Activated CD4-positive, alpha-beta T cell treated with anti-CD3 and anti-CD28 coated beads, Interleukin-2, amount 10 ng/mL, durations not matched to agents 7 days and 5 days (primary cell): Measurements from ENCODE around the gene APP. TPM values are rescaled to one million over a fixed set of nuclear protein-coding genes. Genes with fewer than 3 reads are reported as not detected.

ENCODE experiments used
- CTCF ChIA-PET: fragments of 350-600 bp; sonication (Branson Sonifier 250); formaldehyde crosslinking; loops from one replicate; lab custom pipeline; 2021; ENCODE audit warnings: antibody characterized with exemption; lab: Charles Lee
- POLR2A ChIA-PET: fragments of 350-600 bp; sonication (Branson Sonifier 250); formaldehyde crosslinking; loops from one replicate; lab custom pipeline; 2021; ENCODE audit warnings: antibody characterized with exemption; lab: Charles Lee
- DNase-seq: peaks from one replicate; pipeline ENCODE4 v3.0.0-alpha.2; 2020
- H3K27ac Mint-ChIP-seq: one replicate; pipeline ENCODE4 v1.8.0; 2021; ENCODE audit warnings: mild to moderate bottlenecking, moderate library complexity, mixed read lengths
- H3K27me3 Mint-ChIP-seq: one replicate; pipeline ENCODE4 v1.8.0; 2021; ENCODE audit warnings: mixed read lengths
- H3K36me3 Mint-ChIP-seq: one replicate; pipeline ENCODE4 v1.8.0; 2021; ENCODE audit warnings: low read depth, mixed read lengths
- H3K4me1 Mint-ChIP-seq: one replicate; pipeline ENCODE4 v1.8.0; 2021; ENCODE audit warnings: mixed read lengths
- H3K4me3 Mint-ChIP-seq: one replicate; pipeline ENCODE4 v1.8.0; 2021; ENCODE audit warnings: mild to moderate bottlenecking, moderate library complexity, mixed read lengths
- H3K9me3 Mint-ChIP-seq: one replicate; pipeline ENCODE4 v1.8.0; 2021; ENCODE audit warnings: mixed read lengths
- total RNA-seq, 2 experiments: library from RNA; stranded (reverse); gene quantifications; one replicate each; pipeline ENCODE4 v1.2.3, GENCODE V29; 2021

Gene APP
- total RNA-seq, 2 experiments from 2014 or later, result 31.0 to 31.4 TPM

- H3K27ac Mint-ChIP-seq, result no peak overlapping the region
- no peaks in the 10 kb centered on the region for H3K36me3 Mint-ChIP-seq
- no peaks in the 10 kb centered on the region for H3K9me3 Mint-ChIP-seq
- no peaks in the 10 kb centered on the region for H3K27me3 Mint-ChIP-seq
- ChIA-PET CTCF (interaction anchor here (0.7 kb wide), 1 partner anchor 16 kb away, joined by 3 read pairs; no protein-coding TSS in a partner anchor), POLR2A (interaction anchor here (0.6 kb wide), 1 partner anchor 725 kb away, joined by 3 read pairs; no protein-coding TSS in a partner anchor)
- no peak for DNase-seq
- no peak overlapping the region for H3K4me3 Mint-ChIP-seq
- peaks cover 20% of the 10 kb centered on the region for H3K4me1 Mint-ChIP-seq
Observed at GRCh38 chr21:26154753-26155152, 15.8 kb downstream of the APP start.

GRCh38 chr21:26153758-26154157, 16.8 kb downstream of the APP start:
- ChIA-PET POLR2A (no interaction called here), CTCF (no interaction called here)
- Mint-ChIP-seq H3K36me3 (peaks cover 1% of the 10 kb centered on the region), H3K9me3 (no peaks in the 10 kb centered on the region), H3K4me3 (no peak overlapping the region), H3K27ac (no peak overlapping the region), H3K4me1 (peaks cover 23% of the 10 kb centered on the region), H3K27me3 (no peaks in the 10 kb centered on the region)
- DNase-seq, result no peak

- H3K4me3 Mint-ChIP-seq, result no peak overlapping the region
- H3K9me3 Mint-ChIP-seq, result no peaks in the 10 kb centered on the region
- no peak overlapping the region for H3K27ac Mint-ChIP-seq
- no peaks in the 10 kb centered on the region for H3K27me3 Mint-ChIP-seq
- H3K36me3 Mint-ChIP-seq, result peaks cover 4% of the 10 kb centered on the region
- POLR2A ChIA-PET, result no interaction called here
- no peak for DNase-seq
- H3K4me1 Mint-ChIP-seq, result peaks cover 18% of the 10 kb centered on the region
- CTCF ChIA-PET, result interaction anchor here (0.7 to 1.7 kb wide), 2 partner anchors 10 to 22 kb away, joined by 3 read pairs; partner anchors contain the start of gene APP
Observed at GRCh38 chr21:26148840-26149354, 21.7 kb downstream of the APP start.

GRCh38 chr21:26148071-26148839, 22.3 kb downstream of the APP start:
- H3K27me3 Mint-ChIP-seq, result no peaks in the 10 kb centered on the region
- no peak overlapping the region for H3K27ac Mint-ChIP-seq
- H3K36me3 Mint-ChIP-seq, result peaks cover 4% of the 10 kb centered on the region
- H3K4me1 Mint-ChIP-seq, result peaks cover 17% of the 10 kb centered on the region
- H3K9me3 Mint-ChIP-seq, result no peaks in the 10 kb centered on the region
- no peak for DNase-seq
- H3K4me3 Mint-ChIP-seq, result no peak overlapping the region
- POLR2A ChIA-PET, result no interaction called here
- CTCF ChIA-PET, result interaction anchor here (0.7 to 1.7 kb wide), 3 partner anchors 9 to 244 kb away, joined by 3 to 4 read pairs (median 3); partner anchors contain the start of gene APP

GRCh38 chr21:26147535-26147934, 23.0 kb downstream of the APP start:
- no peaks in the 10 kb centered on the region for H3K27me3 Mint-ChIP-seq
- ChIA-PET POLR2A (no interaction called here), CTCF (interaction anchor here (0.8 kb wide), 1 partner anchor 243 kb away, joined by 4 read pairs; no protein-coding TSS in a partner anchor)
- DNase-seq, result no peak
- no peak overlapping the region for H3K27ac Mint-ChIP-seq
- H3K9me3 Mint-ChIP-seq, result no peaks in the 10 kb centered on the region
- H3K4me1 Mint-ChIP-seq, result peaks cover 17% of the 10 kb centered on the region
- H3K4me3 Mint-ChIP-seq, result no peak overlapping the region
- peaks cover 4% of the 10 kb centered on the region for H3K36me3 Mint-ChIP-seq

- CTCF ChIA-PET, result no interaction called here
- H3K27ac Mint-ChIP-seq, result no peak overlapping the region
- peaks cover 4% of the 10 kb centered on the region for H3K36me3 Mint-ChIP-seq
Observed at GRCh38 chr21:26146681-26147080, 23.9 kb downstream of the APP start.

GRCh38 chr21:26144031-26144430, 26.5 kb downstream of the APP start:
- Mint-ChIP-seq H3K36me3 (peaks cover 4% of the 10 kb centered on the region), H3K27ac (no peak overlapping the region), H3K4me1 (peaks cover 16% of the 10 kb centered on the region), H3K9me3 (peaks cover 3% of the 10 kb centered on the region), H3K27me3 (no peaks in the 10 kb centered on the region), H3K4me3 (no peak overlapping the region)
- no peak for DNase-seq
- ChIA-PET POLR2A (no interaction called here), CTCF (interaction anchor here (1.4 kb wide), 1 partner anchor 27 kb away, joined by 5 read pairs; the partner anchor contains the start of gene APP)

More at GRCh38 chr21:26146681-26147080, 23.9 kb downstream of the APP start:
- H3K9me3 Mint-ChIP-seq, result no peaks in the 10 kb centered on the region
- POLR2A ChIA-PET, result no interaction called here
- peaks cover 17% of the 10 kb centered on the region for H3K4me1 Mint-ChIP-seq
- H3K27me3 Mint-ChIP-seq, result no peaks in the 10 kb centered on the region
- H3K4me3 Mint-ChIP-seq, result no peak overlapping the region
- DNase-seq, result no peak

- ChIA-PET CTCF (no interaction called here), POLR2A (interaction anchor here (0.6 kb wide), 1 partner anchor 230 kb away, joined by 6 read pairs; no protein-coding TSS in a partner anchor)
- no peak overlapping the region for H3K27ac Mint-ChIP-seq
- H3K27me3 Mint-ChIP-seq, result no peaks in the 10 kb centered on the region
- H3K4me3 Mint-ChIP-seq, result no peak overlapping the region
- peaks cover 3% of the 10 kb centered on the region for H3K9me3 Mint-ChIP-seq
- DNase-seq, result no peak
- peaks cover 2% of the 10 kb centered on the region for H3K36me3 Mint-ChIP-seq
- H3K4me1 Mint-ChIP-seq, result peaks cover under 1% of the 10 kb centered on the region
Observed at GRCh38 chr21:26142363-26142762, 28.2 kb downstream of the APP start.

- peaks cover 2% of the 10 kb centered on the region for H3K36me3 Mint-ChIP-seq
- H3K4me3 Mint-ChIP-seq, result no peak overlapping the region
- H3K9me3 Mint-ChIP-seq, result peaks cover 3% of the 10 kb centered on the region
- POLR2A ChIA-PET, result interaction anchor here (0.7 kb wide), 1 partner anchor 28 kb away, joined by 4 read pairs; no protein-coding TSS in a partner anchor
- no peak for DNase-seq
- peaks cover 14% of the 10 kb centered on the region for H3K4me1 Mint-ChIP-seq
- H3K27me3 Mint-ChIP-seq, result no peaks in the 10 kb centered on the region
- CTCF ChIA-PET, result no interaction called here
- no peak overlapping the region for H3K27ac Mint-ChIP-seq
Observed at GRCh38 chr21:26140926-26141325, 29.6 kb downstream of the APP start.

- CTCF ChIA-PET, result no interaction called here
- Mint-ChIP-seq H3K4me3 (no peak overlapping the region), H3K4me1 (peaks cover 19% of the 10 kb centered on the region), H3K9me3 (peaks cover 3% of the 10 kb centered on the region), H3K36me3 (no peaks in the 10 kb centered on the region), H3K27ac (no peak overlapping the region), H3K27me3 (no peaks in the 10 kb centered on the region)
- POLR2A ChIA-PET, result interaction anchor here (0.7 kb wide), 1 partner anchor 29 kb away, joined by 4 read pairs; no protein-coding TSS in a partner anchor
- DNase-seq, result no peak
Observed at GRCh38 chr21:26140164-26140579, 30.4 kb downstream of the APP start.

GRCh38 chr21:26138615-26139257, 31.8 kb downstream of the APP start:
- H3K36me3 Mint-ChIP-seq, result no peaks in the 10 kb centered on the region
- DNase-seq, result no peak
- no peaks in the 10 kb centered on the region for H3K27me3 Mint-ChIP-seq
- CTCF ChIA-PET, result interaction anchor here (0.6 kb wide), 1 partner anchor 10 kb away, joined by 3 read pairs; no protein-coding TSS in a partner anchor
- peaks cover 3% of the 10 kb centered on the region for H3K9me3 Mint-ChIP-seq
- H3K4me3 Mint-ChIP-seq, result no peak overlapping the region
- no peak overlapping the region for H3K27ac Mint-ChIP-seq
- POLR2A ChIA-PET, result no interaction called here
- H3K4me1 Mint-ChIP-seq, result peaks cover 19% of the 10 kb centered on the region

- Mint-ChIP-seq H3K4me1 (peaks cover 19% of the 10 kb centered on the region), H3K36me3 (no peaks in the 10 kb centered on the region), H3K27ac (no peak overlapping the region)
Observed at GRCh38 chr21:26137379-26138060, 33.0 kb downstream of the APP start.

More at GRCh38 chr21:26137379-26138060, 33.0 kb downstream of the APP start:
- DNase-seq, result no peak
- POLR2A ChIA-PET, result no interaction called here
- no peaks in the 10 kb centered on the region for H3K27me3 Mint-ChIP-seq
- no peak overlapping the region for H3K4me3 Mint-ChIP-seq
- CTCF ChIA-PET, result no interaction called here
- peaks cover 3% of the 10 kb centered on the region for H3K9me3 Mint-ChIP-seq
